Stimulated activated naive CD8-positive, alpha-beta T cell treated with anti-CD3 and anti-CD28 coated beads, Interleukin-15, amount 100 ng/mL, for 72 hours (primary cell): ENCODE measurements around the gene FAM222B.
"Not testable (repeated sequence)": the region's sequence is repeated elsewhere in the genome, so short reads cannot be mapped to it uniquely, and the experiment has no call there.

Experiments used
- ATAC-seq: fragments of 150-1000 bp; cut with Tn5 transposase; 2 replicates; pipeline ENCODE4 v1.10.0; 2021; ENCODE audit warnings: mild to moderate bottlenecking, moderate library complexity
- DNase-seq, 2 donors: peaks; one replicate each; pipeline ENCODE4 v3.0.0; 2021 to 2022
- H3K27ac Mint-ChIP-seq, 2 donors: one replicate each; pipeline ENCODE4 v1.8.0; 2022; ENCODE audit warnings: mild to moderate bottlenecking in 2 of 2, mixed read lengths in 2 of 2, moderate library complexity in 2 of 2
- H3K27me3 Mint-ChIP-seq: one replicate; pipeline ENCODE4 v1.8.0; 2022; ENCODE audit warnings: mixed read lengths
- H3K4me1 Mint-ChIP-seq: one replicate; pipeline ENCODE4 v1.8.0; 2022; ENCODE audit warnings: mild to moderate bottlenecking, mixed read lengths
- H3K4me3 Mint-ChIP-seq, 2 donors: one replicate each; pipeline ENCODE4 v1.8.0; 2022; ENCODE audit warnings: mild to moderate bottlenecking in 2 of 2, mixed read lengths in 2 of 2, moderate library complexity in 1 of 2
- H3K9me3 Mint-ChIP-seq, 2 donors: one replicate each; pipeline ENCODE4 v1.8.0; 2022; ENCODE audit warnings: mixed read lengths in 2 of 2

The FAM222B gene

DNA sequence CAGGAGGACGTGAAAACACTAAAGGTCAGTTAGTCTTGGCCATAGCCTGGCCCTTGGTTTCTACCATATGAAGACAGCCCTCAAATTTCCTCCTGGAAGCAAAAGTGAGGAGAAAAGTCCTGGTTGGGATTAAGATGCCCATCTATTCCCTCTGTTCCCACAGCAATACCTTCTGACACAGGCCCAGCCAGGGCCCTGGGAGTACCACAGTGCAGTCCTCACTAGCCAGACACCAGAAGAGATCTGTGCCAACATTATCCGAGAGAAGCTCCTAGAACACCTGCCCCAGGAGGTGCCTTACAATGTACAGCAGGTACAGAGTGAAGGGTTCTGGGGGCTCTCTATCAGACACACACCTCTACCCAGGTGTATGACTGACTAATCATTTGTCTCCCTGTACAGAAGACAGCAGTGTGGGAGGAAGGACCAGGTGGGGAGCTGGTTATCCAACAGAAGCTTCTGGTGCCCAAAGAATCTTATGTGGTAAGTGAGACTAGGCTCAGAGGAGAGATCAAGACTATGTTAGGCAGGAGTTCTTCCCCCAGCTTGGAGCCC, 16.3 kb upstream of the FAM222B start:
- H3K27me3 Mint-ChIP-seq = no peaks in the 10 kb centered on the region
- DNase-seq (no peak), ATAC-seq (no peak)
- H3K9me3 Mint-ChIP-seq = no peaks in the 10 kb centered on the region
- H3K4me1 Mint-ChIP-seq = peaks cover 40% of the 10 kb centered on the region
- no peak overlapping the region for H3K4me3 Mint-ChIP-seq
- peak overlapping the region in 1 of 2 donors; percentile 93 for H3K27ac Mint-ChIP-seq

DNA sequence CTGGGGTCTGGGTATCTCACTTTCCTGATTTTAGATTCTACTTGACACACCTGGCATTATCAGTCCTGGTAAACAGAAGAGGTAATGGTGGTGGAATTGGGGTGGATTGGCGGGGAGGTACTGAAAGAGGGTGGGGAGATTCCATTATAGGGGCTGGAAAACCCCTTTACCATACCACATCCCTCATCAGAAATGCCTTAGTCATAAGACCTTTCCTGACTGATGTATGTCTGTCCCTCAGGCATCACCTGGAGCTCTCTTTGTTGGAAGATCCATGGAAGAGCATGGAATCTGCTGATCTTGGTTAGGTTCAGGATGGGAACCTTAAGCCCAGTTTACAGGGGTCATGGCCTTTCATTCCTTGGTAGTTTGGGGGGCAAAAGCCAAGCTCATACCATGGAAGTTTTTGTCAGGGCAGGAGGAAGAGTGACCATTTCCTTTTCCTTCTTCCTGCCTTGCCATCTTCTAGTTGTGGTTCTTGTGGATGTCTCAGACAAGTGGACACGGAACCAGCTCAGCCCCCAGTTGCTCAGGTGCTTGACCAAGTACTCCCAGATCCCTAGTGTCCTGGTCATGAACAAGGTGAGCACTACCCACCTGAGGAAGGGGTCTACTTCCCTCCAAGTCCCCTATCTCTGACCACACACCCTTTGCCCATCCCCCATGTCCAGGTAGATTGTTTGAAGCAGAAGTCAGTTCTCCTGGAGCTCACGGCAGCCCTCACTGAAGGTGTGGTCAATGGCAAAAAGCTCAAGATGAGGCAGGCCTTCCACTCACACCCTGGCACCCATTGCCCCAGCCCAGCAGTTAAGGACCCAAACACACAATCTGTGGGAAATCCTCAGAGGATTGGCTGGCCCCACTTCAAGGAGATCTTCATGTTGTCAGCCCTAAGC, 15.6 kb upstream of the FAM222B start:
- DNase-seq (no peak), ATAC-seq (peak; percentile 56)
- no peaks in the 10 kb centered on the region for H3K9me3 Mint-ChIP-seq
- H3K27ac Mint-ChIP-seq = peak overlapping the region; percentile 75 to 93
- no peaks in the 10 kb centered on the region for H3K27me3 Mint-ChIP-seq
- H3K4me1 Mint-ChIP-seq = peaks cover 42% of the 10 kb centered on the region
- peak overlapping the region in 1 of 2 donors; percentile 21 for H3K4me3 Mint-ChIP-seq

DNA sequence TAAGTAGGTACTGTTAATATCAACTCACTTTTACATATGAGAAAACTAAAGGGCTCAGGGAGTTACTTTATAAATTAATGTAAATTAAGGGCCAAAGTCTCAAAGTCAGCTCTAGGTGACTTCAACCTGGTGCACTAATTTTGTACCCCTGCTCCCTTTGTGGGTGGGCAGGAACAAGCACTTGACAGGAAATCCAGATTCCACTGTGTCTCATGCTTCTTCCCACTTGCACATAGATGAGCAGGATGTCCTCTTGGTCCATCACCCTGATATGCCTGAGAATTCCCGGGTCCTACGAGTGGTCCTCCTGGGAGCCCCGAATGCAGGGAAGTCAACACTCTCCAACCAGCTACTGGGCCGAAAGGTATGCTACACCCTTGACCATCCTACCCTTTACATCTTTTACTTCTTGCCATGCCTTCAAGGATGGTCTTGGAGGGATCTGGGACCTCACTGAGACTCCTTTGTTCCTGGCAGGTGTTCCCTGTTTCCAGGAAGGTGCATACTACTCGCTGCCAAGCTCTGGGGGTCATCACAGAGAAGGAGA, 13.5 kb upstream of the FAM222B start:
- DNase-seq = no peak
- H3K4me3 Mint-ChIP-seq = peak overlapping the region; percentile 58 to 91
- H3K9me3 Mint-ChIP-seq = no peaks in the 10 kb centered on the region
- no peaks in the 10 kb centered on the region for H3K27me3 Mint-ChIP-seq
- ATAC-seq = no peak
- peak overlapping the region in 1 of 2 donors; percentile 79 for H3K27ac Mint-ChIP-seq
- peaks cover 42% of the 10 kb centered on the region for H3K4me1 Mint-ChIP-seq

DNA sequence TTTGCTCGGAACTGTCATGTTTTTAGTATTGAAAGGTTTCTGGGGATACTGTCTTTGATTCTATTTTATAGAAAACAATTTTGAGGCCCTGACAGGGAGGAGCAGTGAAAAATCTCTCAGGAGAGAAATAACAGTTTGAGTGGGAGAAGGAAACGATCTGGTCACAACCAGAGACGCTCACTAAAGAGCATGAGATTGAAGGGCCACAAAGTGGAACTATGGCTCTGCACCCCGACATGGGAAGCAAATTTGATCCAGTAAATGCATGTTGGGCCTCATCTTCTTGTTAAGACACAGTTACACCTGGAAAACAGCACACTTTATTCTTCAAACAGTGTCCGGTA, 12.7 kb upstream of the FAM222B start:
- no peaks in the 10 kb centered on the region for H3K9me3 Mint-ChIP-seq
- peak overlapping the region; percentile 86 to 91 for H3K4me3 Mint-ChIP-seq
- no peak for ATAC-seq
- H3K27me3 Mint-ChIP-seq = no peaks in the 10 kb centered on the region
- peaks cover 42% of the 10 kb centered on the region for H3K4me1 Mint-ChIP-seq
- H3K27ac Mint-ChIP-seq = peak overlapping the region; percentile 89 to 95
- DNase-seq = no peak

DNA sequence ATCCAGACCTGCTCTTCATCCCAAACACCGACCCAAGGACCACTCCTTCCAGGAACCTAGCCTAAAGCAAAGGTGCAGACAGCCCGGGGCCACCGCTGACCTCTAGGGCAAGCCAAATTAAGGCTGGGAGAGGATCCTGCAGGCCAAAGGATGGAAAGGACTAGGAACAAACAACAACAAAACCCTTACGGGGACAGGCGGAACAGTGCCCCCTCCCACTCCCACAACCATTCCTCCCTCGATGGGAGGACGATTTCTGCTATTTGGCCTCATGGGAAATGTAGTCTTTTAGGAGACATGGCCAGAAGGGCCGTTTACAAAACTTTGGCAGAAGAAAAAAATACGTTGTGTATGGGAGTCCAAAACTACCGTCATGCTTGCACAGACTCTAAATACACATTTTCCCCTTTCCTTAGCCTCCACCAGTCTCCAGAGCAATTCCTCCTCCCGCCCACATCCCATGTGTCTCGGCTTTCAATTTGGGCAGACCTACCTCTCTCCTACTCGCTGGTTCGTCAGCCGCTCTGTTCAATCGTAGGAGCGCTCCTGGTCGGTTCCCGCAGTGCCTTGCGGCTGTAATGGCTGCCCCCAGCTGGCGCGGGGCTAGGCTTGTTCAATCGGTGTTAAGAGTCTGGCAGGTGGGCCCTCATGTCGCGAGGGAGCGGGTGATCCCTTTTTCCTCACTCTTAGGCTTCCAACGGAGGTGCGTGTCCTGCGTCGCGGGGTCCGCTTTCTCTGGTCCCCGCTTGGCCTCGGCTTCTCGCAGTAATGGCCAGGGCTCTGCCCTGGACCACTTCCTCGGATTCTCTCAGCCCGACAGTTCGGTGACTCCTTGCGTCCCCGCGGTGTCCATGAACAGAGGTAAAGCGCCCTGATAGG, 12.1 kb upstream of the FAM222B start, which contains the start of gene ERAL1:
Gene ERAL1 (plus strand): TSS at position 560 of the 879 bp plus-strand sequence. CDS start 19 bp downstream, at position 579.
- DNase-seq (peak; percentile 76 to 84), ATAC-seq (peak; percentile 99)
- no peaks in the 10 kb centered on the region for H3K27me3 Mint-ChIP-seq
- no peaks in the 10 kb centered on the region for H3K9me3 Mint-ChIP-seq
- H3K4me1 Mint-ChIP-seq = peaks cover 48% of the 10 kb centered on the region
- H3K4me3 Mint-ChIP-seq = peak within 1 kb of the TSS; percentile 86 to 91
- peak within 1 kb of the TSS; percentile 89 to 95 for H3K27ac Mint-ChIP-seq

DNA sequence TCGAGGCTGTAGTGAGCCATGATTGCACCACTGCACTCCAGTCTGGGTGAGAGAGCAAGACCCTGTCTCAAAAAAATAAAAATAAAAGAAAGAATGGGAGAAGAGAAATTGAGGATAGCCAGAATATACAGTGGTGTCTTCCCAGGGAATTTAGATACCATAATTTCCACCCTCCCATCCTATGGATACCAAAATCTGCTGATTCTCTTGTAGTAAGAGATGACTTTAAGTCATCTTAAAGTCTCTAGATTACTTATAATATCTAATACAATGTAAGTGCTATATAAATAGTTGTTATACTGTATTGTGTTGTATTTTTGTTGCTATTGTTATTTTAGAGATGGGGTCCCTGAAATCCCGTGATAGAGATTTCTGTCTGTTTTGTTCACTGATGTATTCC, 10.7 kb upstream of the FAM222B start:
- Mint-ChIP-seq H3K9me3 (no peaks in the 10 kb centered on the region), H3K4me1 (peaks cover 54% of the 10 kb centered on the region), H3K4me3 (peak overlapping the region in 1 of 2 donors; percentile 91), H3K27me3 (no peaks in the 10 kb centered on the region), H3K27ac (no peak overlapping the region)
- no peak for DNase-seq
- no peak for ATAC-seq

DNA sequence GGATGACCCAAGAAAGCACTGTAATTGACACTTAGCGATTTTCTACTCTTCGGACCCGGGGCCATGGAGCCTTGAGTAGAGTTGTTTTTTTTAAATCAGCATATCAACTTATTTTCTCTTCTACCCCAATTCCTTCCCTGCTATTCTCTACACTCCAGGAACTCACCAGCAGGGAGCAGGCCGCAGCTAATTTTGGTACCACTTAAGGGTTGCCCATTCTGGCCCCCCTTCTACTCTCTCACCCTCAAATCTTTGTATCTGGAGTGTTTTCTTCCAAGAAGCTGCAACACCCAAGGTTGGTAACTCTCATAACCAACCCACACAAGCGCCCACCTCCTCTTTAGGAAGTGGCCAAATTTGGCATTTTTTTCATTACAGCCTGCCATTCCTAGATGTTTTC, 6.7 kb upstream of the FAM222B start:
- Mint-ChIP-seq H3K27ac (no peak overlapping the region), H3K9me3 (no peaks in the 10 kb centered on the region), H3K27me3 (no peaks in the 10 kb centered on the region), H3K4me1 (peaks cover 26% of the 10 kb centered on the region), H3K4me3 (no peak overlapping the region)
- ATAC-seq (peak; percentile 85), DNase-seq (peak in 1 of 2 donors; percentile 34)

DNA sequence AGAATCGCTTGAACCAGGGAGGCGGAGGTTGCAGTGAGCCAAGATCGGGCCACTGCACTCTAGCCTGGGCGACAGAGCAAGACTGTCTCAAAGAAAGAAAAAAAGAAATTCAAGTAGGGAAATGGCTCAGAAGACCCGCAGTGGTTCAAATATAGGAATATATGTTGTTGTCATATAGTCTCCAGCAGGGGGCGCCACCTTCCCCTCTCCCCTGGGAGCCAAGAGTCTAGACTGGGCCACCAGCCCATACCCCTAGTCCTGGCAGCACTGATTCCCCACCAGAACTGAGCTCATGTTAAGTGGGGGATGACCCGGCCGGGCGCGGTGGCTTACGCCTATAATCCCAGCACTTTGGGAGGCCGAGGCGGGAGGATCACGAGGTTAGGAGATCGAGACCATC, 6.1 kb upstream of the FAM222B start:
- not testable (repeated sequence) for H3K27ac Mint-ChIP-seq, H3K4me3 Mint-ChIP-seq, H3K27me3 Mint-ChIP-seq, H3K9me3 Mint-ChIP-seq
- peak; percentile 91 for ATAC-seq
- peak; percentile 52 to 62 for DNase-seq
- peaks cover 20% of the 10 kb centered on the region for H3K4me1 Mint-ChIP-seq

DNA sequence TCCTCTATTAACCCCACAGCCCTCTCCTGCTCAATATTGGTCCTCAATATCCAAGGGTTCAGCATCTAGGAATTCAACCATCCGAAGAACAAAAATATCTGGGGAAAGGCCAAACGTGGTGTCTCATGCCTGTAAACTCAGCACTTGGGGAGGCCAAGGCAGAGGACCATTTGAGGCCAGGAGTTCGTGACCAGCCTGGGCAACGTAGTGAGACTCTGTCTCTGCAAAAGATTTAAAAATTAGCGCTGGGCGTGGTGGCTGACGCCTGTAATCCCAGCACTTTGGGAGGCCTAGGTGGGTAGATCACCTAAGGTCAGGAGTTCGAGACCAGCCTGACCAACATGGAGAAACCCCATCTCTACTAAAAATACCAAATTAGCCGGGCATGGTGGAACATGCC, 4.1 kb upstream of the FAM222B start:
- ATAC-seq, H3K27me3 Mint-ChIP-seq, H3K9me3 Mint-ChIP-seq, H3K4me3 Mint-ChIP-seq, H3K27ac Mint-ChIP-seq, DNase-seq: not testable (repeated sequence)
- peaks cover 25% of the 10 kb centered on the region for H3K4me1 Mint-ChIP-seq

DNA sequence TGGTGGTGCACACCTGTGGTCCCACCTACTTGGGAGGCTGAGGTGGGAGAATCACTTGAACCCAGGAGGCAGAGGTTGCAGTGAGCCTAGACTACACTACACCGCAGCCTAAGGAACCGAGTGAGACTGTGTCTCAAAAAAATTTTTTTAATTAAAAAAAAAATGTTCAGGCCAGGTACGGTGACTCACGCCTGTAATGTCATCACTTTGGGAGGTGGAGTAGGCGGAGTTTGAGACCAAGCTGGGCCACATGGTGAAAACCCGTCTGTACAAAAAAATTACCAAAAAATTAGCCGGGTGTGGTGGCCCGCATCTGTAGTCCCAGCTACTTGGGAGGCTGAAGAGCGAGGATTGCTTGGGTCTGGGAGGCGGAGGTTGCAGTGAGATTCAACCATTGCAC, 3.6 kb upstream of the FAM222B start:
- Mint-ChIP-seq H3K4me3 (no peak overlapping the region), H3K27ac (no peak overlapping the region), H3K27me3 (no peaks in the 10 kb centered on the region), H3K9me3 (no peaks in the 10 kb centered on the region), H3K4me1 (peaks cover 28% of the 10 kb centered on the region)
- DNase-seq (no peak), ATAC-seq (no peak)

DNA sequence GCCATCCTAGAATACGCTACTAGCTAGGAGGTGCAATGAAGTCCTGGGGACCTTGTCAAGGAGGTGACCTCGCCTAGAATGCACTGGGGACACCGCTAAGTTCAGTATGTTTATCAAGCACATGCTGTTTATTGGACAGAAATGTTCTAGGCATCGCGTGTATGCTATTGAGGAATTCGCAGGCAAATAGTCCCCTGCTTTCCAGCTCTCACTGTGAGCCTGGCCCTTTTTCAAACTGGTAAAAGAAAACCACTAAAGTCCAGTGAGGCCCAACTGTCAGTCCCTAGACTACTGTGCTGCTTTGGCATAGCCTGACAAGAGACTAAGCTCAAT, 1.2 kb upstream of the FAM222B start:
- no peak for DNase-seq
- Mint-ChIP-seq H3K27me3 (no peaks in the 10 kb centered on the region), H3K4me3 (peak overlapping the region; percentile 37 to 96), H3K9me3 (no peaks in the 10 kb centered on the region), H3K4me1 (peaks cover 31% of the 10 kb centered on the region), H3K27ac (no peak overlapping the region)
- ATAC-seq = no peak

DNA sequence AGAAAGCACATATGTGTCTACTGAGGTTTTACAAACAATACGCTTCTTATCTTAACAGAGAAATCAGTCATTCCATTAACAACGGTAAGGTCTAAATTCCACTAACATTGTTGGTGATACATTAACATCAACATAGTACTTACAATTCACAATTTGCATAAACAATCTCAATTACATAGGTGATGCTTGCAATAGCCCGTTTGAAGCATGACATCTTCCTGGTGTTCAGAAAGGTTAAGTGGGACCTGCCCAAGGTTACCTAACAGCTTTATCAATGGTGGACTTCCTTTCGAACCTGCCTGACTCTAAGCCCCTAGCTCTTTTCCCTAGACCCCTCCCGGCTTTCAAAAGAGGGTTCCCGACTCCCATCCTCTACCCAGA, 699 bp downstream of the FAM222B start:
- H3K27me3 Mint-ChIP-seq = no peaks in the 10 kb centered on the region
- peak; percentile 39 for ATAC-seq

DNA sequence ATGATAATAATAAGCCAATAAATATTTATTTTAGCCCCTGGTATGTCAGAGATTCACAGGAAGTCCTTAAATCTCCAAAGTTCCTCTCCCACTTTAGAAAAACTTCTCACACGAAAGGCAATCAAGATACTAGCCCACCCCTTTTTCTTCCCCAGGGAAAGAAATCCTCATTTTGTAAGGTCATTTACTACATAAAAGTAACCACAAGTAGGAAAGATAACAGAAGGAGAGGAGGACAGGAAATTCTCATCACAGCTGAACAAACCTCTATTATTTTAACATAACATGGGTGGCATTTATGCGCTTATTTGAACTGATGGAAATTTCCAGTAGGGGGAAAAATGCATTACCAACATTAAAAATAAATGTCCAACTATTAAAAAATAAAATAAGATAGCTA, 3.4 kb downstream of the FAM222B start:
- H3K27ac Mint-ChIP-seq = peak overlapping the region in 1 of 2 donors; percentile 74
- no peaks in the 10 kb centered on the region for H3K27me3 Mint-ChIP-seq
- H3K4me3 Mint-ChIP-seq = peak overlapping the region in 1 of 2 donors; percentile 29
- ATAC-seq = no peak
- DNase-seq = no peak
- peaks cover 30% of the 10 kb centered on the region for H3K4me1 Mint-ChIP-seq
- H3K9me3 Mint-ChIP-seq = no peaks in the 10 kb centered on the region

More for the DNA sequence above, 699 bp downstream of the FAM222B start:
- peak overlapping the region; percentile 96 to 97 for H3K27ac Mint-ChIP-seq
- no peak for DNase-seq
- no peaks in the 10 kb centered on the region for H3K9me3 Mint-ChIP-seq
- H3K4me1 Mint-ChIP-seq = peaks cover 26% of the 10 kb centered on the region
- H3K4me3 Mint-ChIP-seq = peak overlapping the region; percentile 96 to 99

DNA sequence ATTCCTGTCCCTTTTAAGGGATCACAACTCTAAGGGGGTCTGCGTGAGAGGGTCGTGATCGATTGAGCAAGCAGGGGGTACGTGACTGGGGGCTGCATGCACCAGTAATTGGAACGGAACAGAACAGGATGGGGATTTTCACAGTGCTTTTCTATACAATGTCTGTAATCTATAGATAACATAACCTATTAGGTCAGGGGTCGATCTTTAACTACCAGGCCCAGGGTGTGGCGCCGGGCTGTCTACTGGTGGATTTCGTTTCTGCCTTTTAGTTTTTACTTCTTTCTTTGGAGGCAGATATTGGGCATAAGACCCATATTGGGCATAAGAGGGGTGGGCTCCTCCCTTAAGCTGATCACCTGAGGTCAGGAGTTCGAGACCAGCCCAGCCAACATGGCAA, 6.0 kb downstream of the FAM222B start:
- H3K9me3 Mint-ChIP-seq, DNase-seq, H3K4me3 Mint-ChIP-seq, ATAC-seq, H3K27me3 Mint-ChIP-seq, H3K27ac Mint-ChIP-seq: not testable (repeated sequence)
- peaks cover 30% of the 10 kb centered on the region for H3K4me1 Mint-ChIP-seq

DNA sequence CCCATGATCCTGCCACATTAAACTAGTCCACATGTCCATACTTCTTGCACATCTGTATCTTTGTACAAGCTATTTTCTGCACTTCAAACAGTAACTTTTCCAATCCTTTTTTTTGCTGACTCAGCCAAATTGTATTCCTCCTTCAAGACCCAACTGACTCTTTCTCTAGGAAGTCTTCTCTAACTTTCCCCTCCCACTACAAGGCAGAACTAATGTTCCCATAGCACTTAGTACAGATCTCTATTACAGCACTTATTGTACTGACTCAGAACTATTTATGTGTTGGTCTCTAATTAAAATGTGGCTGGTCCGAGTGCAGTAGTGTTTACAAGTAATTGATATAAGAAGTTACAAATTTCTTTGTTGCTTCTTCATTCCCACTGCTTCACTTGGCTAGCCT, 8.2 kb downstream of the FAM222B start:
- Mint-ChIP-seq H3K9me3 (no peaks in the 10 kb centered on the region), H3K27ac (peak overlapping the region in 1 of 2 donors; percentile 41), H3K27me3 (no peaks in the 10 kb centered on the region), H3K4me1 (peaks cover 17% of the 10 kb centered on the region), H3K4me3 (no peak overlapping the region)
- DNase-seq = no peak
- ATAC-seq = no peak
